HCT116 (cell line): ENCODE measurements around the gene ENTPD6. TPM values are rescaled to one million over a fixed set of nuclear protein-coding genes. Genes with fewer than 3 reads are reported as not detected.

Source experiments
- ATAC-seq: fragments of 200-7000 bp; cut with Tn5 transposase; 2 replicates; pipeline ENCODE4 v1.9.1; 2020; ENCODE audit warnings: mild to moderate bottlenecking, moderate library complexity
- BruUV-seq: library from RNA; stranded (reverse); fragments of 400-500 nt; replicated peaks from 2 replicates; lab custom pipeline; 2021; lab: Mats Ljungman, UMichigan
- CTCF ChIA-PET: fragments of 300-600 bp; sonication (Branson Sonifier 250); formaldehyde crosslinking; loops from one replicate; lab custom pipeline; 2021; ENCODE audit warnings: antibody characterized with exemption; lab: Charles Lee
- POLR2A ChIA-PET: fragments of 300-600, 350-600 bp; sonication (Branson Sonifier 250); formaldehyde crosslinking; loops from one replicate; lab custom pipeline; 2021; ENCODE audit warnings: antibody characterized with exemption; lab: Charles Lee
- RAD21 ChIA-PET, 2 experiments: fragments of 300-600 bp; sonication (Branson Sonifier 250); formaldehyde crosslinking; loops; one replicate each; lab custom pipeline; 2023; ENCODE audit warnings: low total read pairs in 2 of 2; ENCODE audit not compliant: uncharacterized antibody in 2 of 2, unreplicated experiment in 2 of 2, low non-redundant PET in 1 of 2; lab: Charles Lee
- DNase-seq: peaks from one replicate; pipeline ENCODE4 v3.0.0-alpha.2; 2010; ENCODE audit warnings: low read depth, low spot score
- H2AFZ ChIP-seq: fragments of 200-600 bp; shearing (Covaris generic), sonication (generic); 2 replicates; pipeline ENCODE4 v1.6.1; 2017; ENCODE audit warnings: low read depth, mixed run types, mixed read lengths, antibody characterized with exemption, low read length; ENCODE audit not compliant: poor library complexity, severe bottlenecking
- H3K27ac ChIP-seq: 2 replicates; pipeline ENCODE4 v1.5.1; 2012; ENCODE audit warnings: low read depth, low read length
- H3K27me3 ChIP-seq: fragments of 200-600 bp; sonication (generic); 2 replicates; pipeline ENCODE4 v1.6.1; 2016; ENCODE audit warnings: mixed run types, low read length, mixed read lengths; ENCODE audit not compliant: insufficient read depth
- H3K36me3 ChIP-seq, 2 experiments: fragments of 200-500 bp in 1 of 2; fragments of 200-600 bp in 1 of 2; sonication (Bioruptor generic) in 1 of 2; sonication (generic) in 1 of 2; 2 replicates each; pipeline versions ENCODE4 v1.5.1 to v1.6.1; 2014 to 2016; ENCODE audit warnings: low read length in 2 of 2, inconsistent platforms in 1 of 2, mixed read lengths in 1 of 2, mixed run types in 1 of 2; ENCODE audit not compliant: insufficient read depth in 2 of 2, control insufficient read depth in 1 of 2
- H3K4me1 ChIP-seq, 2 experiments: fragments of 200-600 bp in 1 of 2; sonication (generic) in 1 of 2; 2 replicates each; pipeline versions ENCODE4 v1.5.1 to v1.6.1; 2012 to 2017; ENCODE audit warnings: low read length in 2 of 2, inconsistent platforms in 1 of 2, mild to moderate bottlenecking in 1 of 2, mixed read lengths in 1 of 2, mixed run types in 1 of 2, moderate library complexity in 1 of 2; ENCODE audit not compliant: insufficient read depth in 2 of 2, control insufficient read depth in 1 of 2
- H3K4me2 ChIP-seq: fragments of 200-600 bp; sonication (generic); 2 replicates; pipeline ENCODE4 v1.6.1; 2017; ENCODE audit warnings: mixed run types, low read length, mixed read lengths
- H3K4me3 ChIP-seq, 2 experiments: fragments of 200-600 bp in 1 of 2; sonication (generic) in 1 of 2; replicated peaks in 1 of 2; 2 replicates each; pipeline ENCODE4 v1.5.1; 2011 to 2016; ENCODE audit warnings: low read length in 2 of 2, control low read depth in 1 of 2, low read depth in 1 of 2, mild to moderate bottlenecking in 1 of 2, mixed read lengths in 1 of 2, mixed run types in 1 of 2
- H3K79me2 ChIP-seq: fragments of 200-600 bp; sonication (generic); 2 replicates; pipeline ENCODE4 v1.6.1; 2017; ENCODE audit warnings: mild to moderate bottlenecking, mixed run types, low read length, moderate library complexity, mixed read lengths; ENCODE audit not compliant: insufficient read depth
- H3K9ac ChIP-seq: fragments of 200-600 bp; sonication (generic); 2 replicates; pipeline ENCODE4 v1.6.1; 2016; ENCODE audit warnings: low read length, mixed read lengths
- H3K9me2 ChIP-seq: fragments of 200-600 bp; sonication (generic), shearing (Covaris generic); 2 replicates; pipeline ENCODE4 v1.6.1; 2017; ENCODE audit warnings: mixed run types, mild to moderate bottlenecking, moderate library complexity; ENCODE audit not compliant: insufficient read depth
- H3K9me3 ChIP-seq, 2 experiments: fragments of 200-500 bp in 1 of 2; fragments of 200-600 bp in 1 of 2; sonication (Bioruptor generic) in 1 of 2; sonication (generic) in 1 of 2; 2 replicates each; pipeline ENCODE4 v1.6.1; 2014 to 2017; ENCODE audit warnings: low read length in 2 of 2, mixed read lengths in 2 of 2, inconsistent platforms in 1 of 2, low read depth in 1 of 2, mild to moderate bottlenecking in 1 of 2, mixed run types in 1 of 2, moderate library complexity in 1 of 2; ENCODE audit not compliant: control insufficient read depth in 1 of 2, insufficient read depth in 1 of 2
- H4K20me1 ChIP-seq: fragments of 200-600 bp; sonication (generic), shearing (Covaris generic); 2 replicates; pipeline ENCODE4 v1.6.1; 2017; ENCODE audit warnings: mixed run types, mild to moderate bottlenecking, moderate library complexity; ENCODE audit not compliant: insufficient read depth
- EGR1 ChIP-seq: IDR thresholded peaks from 2 replicates; pipeline ENCODE4 v1.6.1; 2012; ENCODE audit warnings: low read depth
- ELF1 ChIP-seq: IDR thresholded peaks from 2 replicates; pipeline ENCODE4 v1.6.1; 2012; ENCODE audit warnings: low read depth, borderline replicate concordance
- FOSL1 ChIP-seq: IDR thresholded peaks from 2 replicates; pipeline ENCODE4 v1.6.1; 2012; ENCODE audit warnings: low read depth
- JUND ChIP-seq: IDR thresholded peaks from 2 replicates; pipeline ENCODE4 v1.6.1; 2012
- MAX ChIP-seq: IDR thresholded peaks from 2 replicates; pipeline ENCODE4 v1.6.1; 2012
- POLR2AphosphoS5 ChIP-seq: IDR thresholded peaks from 2 replicates; pipeline ENCODE4 v1.6.1; 2011; ENCODE audit warnings: mild to moderate bottlenecking, low read depth, low read length, moderate library complexity
- SIN3A ChIP-seq: IDR thresholded peaks from 2 replicates; pipeline ENCODE4 v1.6.1; 2012; ENCODE audit warnings: low read depth
- SP1 ChIP-seq: IDR thresholded peaks from 2 replicates; pipeline ENCODE4 v1.6.1; 2012; ENCODE audit warnings: low read depth
- SRF ChIP-seq: IDR thresholded peaks from 2 replicates; pipeline ENCODE4 v1.6.1; 2012; ENCODE audit warnings: low read depth
- ZBTB33 ChIP-seq: IDR thresholded peaks from 2 replicates; pipeline ENCODE4 v1.6.1; 2011; ENCODE audit warnings: mild to moderate bottlenecking, low read length, moderate library complexity; ENCODE audit not compliant: insufficient replicate concordance; ENCODE audit errors: extremely low read depth
- intact Hi-C: fragments of 100-400 bp; cut with micrococcal nuclease; formaldehyde crosslinking; loops from 2 replicates; pipeline ENCODE4 v1.10.0; 2022
- total RNA-seq: library from RNA; stranded (reverse); gene quantifications from one replicate; pipeline ENCODE4 v1.2.1, GENCODE V29; 2021; ENCODE audit not compliant: unreplicated experiment

Gene ENTPD6
- total RNA-seq, 1 experiment from 2014 or later: 89.2 TPM

GRCh38 chr20:25273046-25273445 lies 77.5 kb downstream of the ENTPD6 start:
- BruUV-seq: no TSS peak
- no peak overlapping the region for H3K9ac ChIP-seq
- TF ChIP-seq SP1 (no peak), MAX (no peak), EGR1 (no peak), SRF (no peak), SIN3A (no peak), ZBTB33 (no peak), POLR2AphosphoS5 (no peak), JUND (no peak), ELF1 (no peak), FOSL1 (no peak)
- H3K27me3 ChIP-seq: no peaks in the 10 kb centered on the region
- H3K4me2 ChIP-seq: no peak overlapping the region
- no peak overlapping the region for H3K4me3 ChIP-seq
- ATAC-seq (no peak), DNase-seq (no peak)
- no peaks in the 10 kb centered on the region for H3K9me3 ChIP-seq
- no peaks in the 10 kb centered on the region for H3K4me1 ChIP-seq
- H3K36me3 ChIP-seq: peaks cover 2 to 9% of the 10 kb centered on the region in 2 experiments; a peak in 2 of 4 replicates
- intact Hi-C loops: no loop called here
- no peaks in the 10 kb centered on the region for H3K79me2 ChIP-seq
- CTCF ChIA-PET: no interaction called here
- H4K20me1 ChIP-seq: 0 out of 2 replicates have a peak, but pooled peaks cover 5% of the 10 kb centered on the region
- RAD21 ChIA-PET: no interaction called here
- H3K9me2 ChIP-seq: no peaks in the 10 kb centered on the region
- POLR2A ChIA-PET: no interaction called here
- no peak overlapping the region for H2AFZ ChIP-seq
- H3K27ac ChIP-seq: no peak overlapping the region
